Mucosa of descending colon (tissue), 3 donors: ENCODE measurements around the gene ACACA. TPM values are rescaled to one million over a fixed set of nuclear protein-coding genes. Genes with fewer than 3 reads are reported as not detected.

Source experiments
- ATAC-seq: fragments of 200-7000 bp; cut with Tn5 transposase; one replicate; pipeline ENCODE4 v1.9.1; 2020; ENCODE audit warnings: mild to moderate bottlenecking, moderate library complexity
- DNase-seq, 3 donors: peaks; one replicate each; pipeline ENCODE4 v3.0.0-alpha.2; 2020
- H3K36me3 ChIP-seq: fragments of 200-600 bp; one replicate; pipeline ENCODE4 v1.8.0; 2021; ENCODE audit warnings: low read depth, mild to moderate bottlenecking
- H3K4me1 ChIP-seq: fragments of 200-600 bp; one replicate; pipeline ENCODE4 v1.8.0; 2021; ENCODE audit warnings: low read depth, mild to moderate bottlenecking
- H3K4me3 ChIP-seq: fragments of 200-600 bp; one replicate; pipeline ENCODE4 v1.8.0; 2021; ENCODE audit warnings: mild to moderate bottlenecking
- H3K9me3 ChIP-seq: fragments of 200-600 bp; one replicate; pipeline ENCODE4 v1.8.0; 2021; ENCODE audit warnings: mild to moderate bottlenecking
- CTCF ChIP-seq: fragments of 200-600 bp; IDR thresholded peaks from one replicate; pipeline ENCODE4 v1.8.0; 2022; ENCODE audit warnings: antibody characterized with exemption, mild to moderate bottlenecking
- intact Hi-C, 2 donors: fragments of 100-400 bp; cut with DNase I in 1 of 2; cut with micrococcal nuclease in 1 of 2; formaldehyde crosslinking; loops; one replicate each; pipeline versions ENCODE4 v1.11.0 to v1.11.1; 2022; cut with DNase I, micrococcal nuclease
- total RNA-seq, 3 donors: library from RNA; stranded (reverse); fragmentation: NEBNext Ultra II Directional in 2 of 3; extraction: Animal tissue kit (Norgen Biotek cat#: 25700) in 2 of 3; gene quantifications; one replicate each; pipeline versions ENCODE4 v1.2.1 to v1.2.4, GENCODE V29; 2021 to 2023
- donor health status: DM: no; HTN: no; CAD: no; lungs with moderate emphysema.
- donor health status: DM: no; HTN: no; CAD: no.
- donor health status: DM: no; HTN: yes; CAD: no.

Gene ACACA
- total RNA-seq, 3 donors from 2014 or later = 58.5 to 64.1 (median 60.3) TPM

GRCh38 chr17:37292429-37293139 lies 114.1 kb downstream of the ACACA start:
- Histone ChIP-seq H3K9me3 (no peaks in the 10 kb centered on the region), H3K4me3 (no peak overlapping the region), H3K4me1 (no peaks in the 10 kb centered on the region), H3K36me3 (no peaks in the 10 kb centered on the region)
- intact Hi-C loops = no loop called here
- ATAC-seq (no peak), DNase-seq (no peak)
- no peak for TF ChIP-seq CTCF

- ATAC-seq (no peak), DNase-seq (no peak)
- no peak overlapping the region for H3K4me3 ChIP-seq
- no peak for TF ChIP-seq CTCF
- intact Hi-C loops = no loop called here
- no peaks in the 10 kb centered on the region for H3K4me1 ChIP-seq
- no peaks in the 10 kb centered on the region for H3K36me3 ChIP-seq
- H3K9me3 ChIP-seq = no peaks in the 10 kb centered on the region
Measured at GRCh38 chr17:37291351-37291750, 115.3 kb downstream of the ACACA start.

DNA sequence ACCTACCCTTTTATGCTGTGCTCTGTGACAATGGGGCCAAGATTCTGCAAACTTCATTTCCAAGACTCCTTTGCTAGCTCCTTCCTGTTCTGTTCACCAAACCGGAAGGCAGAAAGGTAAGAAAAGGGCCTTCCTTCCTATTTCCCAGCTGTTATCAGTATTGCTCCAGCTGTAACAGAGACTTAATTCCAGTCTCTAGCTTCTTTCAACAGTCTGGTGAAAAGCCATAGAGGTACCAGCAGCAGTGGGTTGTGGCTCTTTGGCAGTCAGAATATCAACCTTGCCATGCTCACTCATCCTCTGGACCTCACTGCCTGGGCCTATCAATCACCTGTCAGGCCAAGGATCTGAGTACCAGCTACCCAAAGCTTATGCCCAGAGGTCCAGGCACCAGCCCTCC lies 120.2 kb downstream of the ACACA start:
- DNase-seq = no peak
- ATAC-seq = no peak
- Histone ChIP-seq H3K4me3 (no peak overlapping the region), H3K4me1 (no peaks in the 10 kb centered on the region), H3K9me3 (no peaks in the 10 kb centered on the region), H3K36me3 (no peaks in the 10 kb centered on the region)
- intact Hi-C loops = no loop called here
- TF ChIP-seq CTCF = no peak

DNA sequence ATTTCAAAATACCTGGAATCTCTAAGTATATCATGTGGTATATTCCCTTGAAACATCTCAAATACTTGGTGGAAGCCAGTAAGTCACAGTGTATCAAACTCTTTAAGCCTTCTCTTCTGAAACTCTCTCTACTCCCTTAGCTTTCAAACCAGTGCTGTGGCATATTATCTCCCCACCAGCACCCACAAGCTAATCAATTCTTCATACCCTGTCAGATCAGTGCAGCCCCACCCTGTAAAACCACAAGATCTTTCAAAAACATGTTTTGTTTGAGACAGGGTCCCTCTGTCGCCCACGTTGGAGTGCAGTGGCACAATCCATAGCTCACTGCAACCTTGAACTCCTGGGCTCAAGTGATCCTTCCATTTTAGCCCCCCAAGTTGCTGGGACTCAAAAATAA lies 122.4 kb downstream of the ACACA start:
- intact Hi-C loops = no loop called here
- H3K9me3 ChIP-seq = no peaks in the 10 kb centered on the region
- no peaks in the 10 kb centered on the region for H3K4me1 ChIP-seq
- no peak overlapping the region for H3K4me3 ChIP-seq
- ATAC-seq (no peak), DNase-seq (no peak)
- TF ChIP-seq CTCF = no peak
- H3K36me3 ChIP-seq = no peaks in the 10 kb centered on the region

GRCh38 chr17:37283414-37283961 lies 123.1 kb downstream of the ACACA start:
- Histone ChIP-seq H3K9me3 (no peaks in the 10 kb centered on the region), H3K4me1 (no peaks in the 10 kb centered on the region), H3K36me3 (no peaks in the 10 kb centered on the region), H3K4me3 (no peak overlapping the region)
- intact Hi-C loops = no loop called here
- DNase-seq (no peak), ATAC-seq (no peak)
- TF ChIP-seq CTCF = no peak
